AG08395 (cell line): ENCODE data around the gene CREB3L4.

ENCODE experiments used
- DNase-seq: peaks from one replicate; pipeline ENCODE4 v3.0.0; 2012; ENCODE audit warnings: mixed read lengths, low spot score

CREB3L4 gene

GRCh38 chr1:153936011-153936802 is 31.5 kb upstream of the CREB3L4 start:
- no peak for DNase-seq

GRCh38 chr1:153937331-153937730 is 30.4 kb upstream of the CREB3L4 start:
- DNase-seq = no peak

GRCh38 chr1:153938996-153939395 is 28.7 kb upstream of the CREB3L4 start:
- no peak for DNase-seq

GRCh38 chr1:153939476-153939875 is 28.2 kb upstream of the CREB3L4 start:
- DNase-seq = no peak

GRCh38 chr1:153940756-153941155 is 26.9 kb upstream of the CREB3L4 start:
- no peak for DNase-seq

GRCh38 chr1:153941826-153942725 is 25.6 kb upstream of the CREB3L4 start:
- no peak for DNase-seq

GRCh38 chr1:153942766-153943549 is 24.7 kb upstream of the CREB3L4 start:
- no peak for DNase-seq

GRCh38 chr1:153944005-153944826 is 23.5 kb upstream of the CREB3L4 start:
- no peak for DNase-seq

- no peak for DNase-seq
Measured at GRCh38 chr1:153944827-153945117, 22.9 kb upstream of the CREB3L4 start.

GRCh38 chr1:153945131-153945794 is 22.4 kb upstream of the CREB3L4 start:
- DNase-seq = no peak

GRCh38 chr1:153945795-153946621 is 21.7 kb upstream of the CREB3L4 start:
- peak; percentile 77 for DNase-seq

- DNase-seq = peak; percentile 97
Measured at GRCh38 chr1:153946622-153947241, 21.0 kb upstream of the CREB3L4 start, which contains the start of gene DENND4B. TSS of gene DENND4B (minus strand) at chr1:153946718. CDS start at chr1:153944374, 2,344 bp downstream.

- DNase-seq = no peak
Measured at GRCh38 chr1:153951183-153951582, 16.5 kb upstream of the CREB3L4 start.

- DNase-seq = no peak
Measured at GRCh38 chr1:153951801-153952200, 15.9 kb upstream of the CREB3L4 start.

GRCh38 chr1:153953859-153954365 is 13.8 kb upstream of the CREB3L4 start:
- no peak for DNase-seq

- no peak for DNase-seq
Measured at GRCh38 chr1:153954826-153955225, 12.9 kb upstream of the CREB3L4 start.

GRCh38 chr1:153956997-153957715 is 10.5 kb upstream of the CREB3L4 start:
- DNase-seq = no peak

- DNase-seq = no peak
Measured at GRCh38 chr1:153957744-153958110, 10.0 kb upstream of the CREB3L4 start.
